ENCODE data around the gene SLC4A5.

DNA sequence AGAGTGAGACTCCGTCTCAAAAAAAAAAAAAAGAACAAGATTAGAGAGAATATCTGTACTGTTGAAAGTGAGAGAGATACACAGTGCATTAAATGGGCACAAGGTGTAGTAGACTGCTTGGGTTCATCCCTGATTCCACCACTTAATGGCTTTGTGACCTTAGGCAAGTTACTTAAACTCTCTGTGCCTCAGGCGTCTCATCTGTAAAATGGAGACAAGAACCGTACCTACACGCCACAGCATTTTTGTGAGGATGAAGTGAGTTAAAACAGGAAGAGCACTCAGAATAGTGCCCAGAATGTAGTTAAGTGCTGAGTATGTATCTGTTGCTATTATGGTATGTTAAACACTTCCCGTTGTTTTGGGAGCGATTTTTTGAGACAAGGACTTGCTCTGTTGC lies 80.5 kb downstream of the SLC4A5 start:
- no peak for TF ChIP-seq TEAD4 (CRISPR knock-in tag; IDR thresholded peaks at IDR 0.05)
- TF ChIP-seq SP1 (CRISPR knock-in tag; conservative IDR thresholded peaks at IDR 0.05) = no peak
- no peak for TF ChIP-seq RELA (CRISPR knock-in tag; IDR thresholded peaks at IDR 0.05; ENCODE audit: borderline replicate concordance)
- no peak for TF ChIP-seq GTF2I (CRISPR knock-in tag; conservative IDR thresholded peaks at IDR 0.05)
- TF ChIP-seq CTCF (IDR thresholded peaks at IDR 0.05) = no peak
- TF ChIP-seq, protein P1, sequence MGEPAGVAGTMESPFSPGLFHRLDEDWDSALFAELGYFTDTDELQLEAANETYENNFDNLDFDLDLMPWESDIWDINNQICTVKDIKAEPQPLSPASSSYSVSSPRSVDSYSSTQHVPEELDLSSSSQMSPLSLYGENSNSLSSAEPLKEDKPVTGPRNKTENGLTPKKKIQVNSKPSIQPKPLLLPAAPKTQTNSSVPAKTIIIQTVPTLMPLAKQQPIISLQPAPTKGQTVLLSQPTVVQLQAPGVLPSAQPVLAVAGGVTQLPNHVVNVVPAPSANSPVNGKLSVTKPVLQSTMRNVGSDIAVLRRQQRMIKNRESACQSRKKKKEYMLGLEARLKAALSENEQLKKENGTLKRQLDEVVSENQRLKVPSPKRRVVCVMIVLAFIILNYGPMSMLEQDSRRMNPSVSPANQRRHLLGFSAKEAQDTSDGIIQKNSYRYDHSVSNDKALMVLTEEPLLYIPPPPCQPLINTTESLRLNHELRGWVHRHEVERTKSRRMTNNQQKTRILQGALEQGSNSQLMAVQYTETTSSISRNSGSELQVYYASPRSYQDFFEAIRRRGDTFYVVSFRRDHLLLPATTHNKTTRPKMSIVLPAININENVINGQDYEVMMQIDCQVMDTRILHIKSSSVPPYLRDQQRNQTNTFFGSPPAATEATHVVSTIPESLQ (CRISPR knock-in tag; IDR thresholded peaks at IDR 0.05) = no peak
- no peak for TF ChIP-seq ATF1 (CRISPR knock-in tag; IDR thresholded peaks at IDR 0.05)
- TF ChIP-seq NR2C2 (CRISPR knock-in tag; IDR thresholded peaks at IDR 0.05) = no peak
- TF ChIP-seq SMAD4 (CRISPR knock-in tag; IDR thresholded peaks at IDR 0.05) = no peak
- TF ChIP-seq TCF7 (CRISPR knock-in tag; IDR thresholded peaks at IDR 0.05; ENCODE audit: low read depth) = no peak
- TF ChIP-seq, protein P2, sequence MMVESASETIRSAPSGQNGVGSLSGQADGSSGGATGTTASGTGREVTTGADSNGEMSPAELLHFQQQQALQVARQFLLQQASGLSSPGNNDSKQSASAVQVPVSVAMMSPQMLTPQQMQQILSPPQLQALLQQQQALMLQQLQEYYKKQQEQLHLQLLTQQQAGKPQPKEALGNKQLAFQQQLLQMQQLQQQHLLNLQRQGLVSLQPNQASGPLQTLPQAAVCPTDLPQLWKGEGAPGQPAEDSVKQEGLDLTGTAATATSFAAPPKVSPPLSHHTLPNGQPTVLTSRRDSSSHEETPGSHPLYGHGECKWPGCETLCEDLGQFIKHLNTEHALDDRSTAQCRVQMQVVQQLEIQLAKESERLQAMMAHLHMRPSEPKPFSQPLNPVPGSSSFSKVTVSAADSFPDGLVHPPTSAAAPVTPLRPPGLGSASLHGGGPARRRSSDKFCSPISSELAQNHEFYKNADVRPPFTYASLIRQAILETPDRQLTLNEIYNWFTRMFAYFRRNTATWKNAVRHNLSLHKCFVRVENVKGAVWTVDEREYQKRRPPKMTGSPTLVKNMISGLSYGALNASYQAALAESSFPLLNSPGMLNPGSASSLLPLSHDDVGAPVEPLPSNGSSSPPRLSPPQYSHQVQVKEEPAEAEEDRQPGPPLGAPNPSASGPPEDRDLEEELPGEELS (CRISPR knock-in tag; IDR thresholded peaks at IDR 0.05) = no peak
- no peak for TF ChIP-seq TP53 (CRISPR knock-in tag; IDR thresholded peaks at IDR 0.05)
